DMS53 treated with DMSO at 0.1 percent for 48 hours (cell line): Measurements from ENCODE around the gene SORBS1.

ENCODE experiments used
- DNase-seq: peaks from one replicate; lab custom pipeline; 2025; ENCODE audit not compliant: unreplicated experiment; lab: John Stamatoyannopoulos, UW

SORBS1 gene

GRCh38 chr10:95467162-95467599, 94.0 kb downstream of the SORBS1 start:
- no peak for DNase-seq

GRCh38 chr10:95466436-95466835, 94.7 kb downstream of the SORBS1 start:
- DNase-seq = no peak

- no peak for DNase-seq
Measured at GRCh38 chr10:95464280-95464679, 96.9 kb downstream of the SORBS1 start.

GRCh38 chr10:95462740-95463667, 98.2 kb downstream of the SORBS1 start:
- no peak for DNase-seq

GRCh38 chr10:95461611-95462010, 99.6 kb downstream of the SORBS1 start:
- DNase-seq = no peak

GRCh38 chr10:95459446-95460045, 101.6 kb downstream of the SORBS1 start:
- DNase-seq = no peak

GRCh38 chr10:95458871-95459270, 102.3 kb downstream of the SORBS1 start:
- no peak for DNase-seq

GRCh38 chr10:95458014-95458413, 103.2 kb downstream of the SORBS1 start:
- no peak for DNase-seq

GRCh38 chr10:95457319-95457886, 103.8 kb downstream of the SORBS1 start:
- DNase-seq = peak; percentile 30

GRCh38 chr10:95456516-95456915, 104.7 kb downstream of the SORBS1 start:
- no peak for DNase-seq

GRCh38 chr10:95454940-95455339, 106.2 kb downstream of the SORBS1 start:
- no peak for DNase-seq

- no peak for DNase-seq
Measured at GRCh38 chr10:95454356-95454755, 106.8 kb downstream of the SORBS1 start.

- DNase-seq = no peak
Measured at GRCh38 chr10:95451568-95452524, 109.3 kb downstream of the SORBS1 start.

GRCh38 chr10:95451150-95451549, 110.0 kb downstream of the SORBS1 start:
- DNase-seq = no peak

GRCh38 chr10:95450188-95450587, 111.0 kb downstream of the SORBS1 start:
- DNase-seq = no peak

- DNase-seq = no peak
Measured at GRCh38 chr10:95447685-95448084, 113.5 kb downstream of the SORBS1 start.

GRCh38 chr10:95445837-95446486, 115.2 kb downstream of the SORBS1 start:
- DNase-seq = peak; percentile 37

- DNase-seq = no peak
Measured at GRCh38 chr10:95445223-95445836, 115.8 kb downstream of the SORBS1 start.

GRCh38 chr10:95444792-95445191, 116.4 kb downstream of the SORBS1 start:
- DNase-seq = no peak

- DNase-seq = no peak
Measured at GRCh38 chr10:95443636-95444035, 117.5 kb downstream of the SORBS1 start.
